GM23338 (cell line): Measurements from ENCODE around the gene GLI1. TPM values are rescaled to one million over a fixed set of nuclear protein-coding genes. Genes with fewer than 3 reads are reported as not detected.

ENCODE experiments used
- ATAC-seq: fragments of 200-7000 bp; cut with Tn5 transposase; 3 replicates; pipeline ENCODE4 v1.9.1; 2020
- DNase-seq: peaks from one replicate; pipeline ENCODE4 v3.0.0-alpha.2; 2015; ENCODE audit warnings: low spot score
- H2AFZ ChIP-seq: fragments of 200-600 bp; sonication (generic); 2 replicates; pipeline ENCODE4 v1.8.0; 2016; ENCODE audit warnings: antibody characterized with exemption, mild to moderate bottlenecking, moderate library complexity
- H3F3A ChIP-seq: fragments of 200-600 bp; sonication (generic); replicated peaks from 2 replicates; pipeline ENCODE4 v1.8.0; 2017; ENCODE audit warnings: antibody characterized with exemption, mixed run types, low read depth
- H3K27ac ChIP-seq: fragments of 200-600 bp; sonication (generic); 2 replicates; pipeline ENCODE4 v1.6.1; 2016; ENCODE audit warnings: low read depth
- H3K27me3 ChIP-seq: fragments of 200-600 bp; sonication (generic); 2 replicates; pipeline ENCODE4 v1.8.0; 2016; ENCODE audit warnings: mild to moderate bottlenecking, mixed run types, moderate library complexity; ENCODE audit not compliant: insufficient read depth
- H3K36me3 ChIP-seq: fragments of 200-600 bp; sonication (generic); 2 replicates; pipeline ENCODE4 v1.8.0; 2016; ENCODE audit warnings: mild to moderate bottlenecking; ENCODE audit not compliant: insufficient read depth
- H3K4me1 ChIP-seq: fragments of 200-600 bp; sonication (generic); 2 replicates; pipeline ENCODE4 v1.8.0; 2016; ENCODE audit warnings: mild to moderate bottlenecking, moderate library complexity; ENCODE audit not compliant: insufficient read depth
- H3K4me2 ChIP-seq: fragments of 200-600 bp; sonication (generic); 2 replicates; pipeline ENCODE4 v1.7.1; 2017; ENCODE audit warnings: mixed run types
- H3K4me3 ChIP-seq: fragments of 200-600 bp; sonication (generic); 2 replicates; pipeline ENCODE4 v1.6.1; 2016; ENCODE audit warnings: mixed run types
- H3K79me2 ChIP-seq: fragments of 200-600 bp; sonication (generic); replicated peaks from 2 replicates; pipeline ENCODE4 v1.8.0; 2017; ENCODE audit warnings: mild to moderate bottlenecking; ENCODE audit not compliant: insufficient read depth
- H3K9me2 ChIP-seq: fragments of 200-600 bp; sonication (generic); 2 replicates; pipeline ENCODE4 v1.8.0; 2017; ENCODE audit not compliant: insufficient read depth
- H4K20me1 ChIP-seq: fragments of 200-600 bp; sonication (generic); replicated peaks from 2 replicates; pipeline ENCODE4 v1.8.0; 2017; ENCODE audit warnings: mild to moderate bottlenecking; ENCODE audit not compliant: insufficient read depth
- H3K27ac Mint-ChIP-seq: 2 replicates; pipeline ENCODE4 v1.8.0; 2020; ENCODE audit warnings: inconsistent platforms, mild to moderate bottlenecking, moderate library complexity, mixed read lengths
- H3K27me3 Mint-ChIP-seq: 3 replicates; pipeline ENCODE4 v1.8.0; 2022; ENCODE audit warnings: low read depth, mild to moderate bottlenecking, moderate library complexity, mixed read lengths, inconsistent platforms; ENCODE audit not compliant: insufficient read depth, poor library complexity
- H3K36me3 Mint-ChIP-seq: 3 replicates; pipeline ENCODE4 v1.8.0; 2021; ENCODE audit warnings: low read depth, mild to moderate bottlenecking, inconsistent platforms, moderate library complexity, mixed read lengths
- H3K4me1 Mint-ChIP-seq: 3 replicates; pipeline ENCODE4 v1.8.0; 2020; ENCODE audit warnings: mild to moderate bottlenecking, inconsistent platforms, mixed read lengths
- H3K4me3 Mint-ChIP-seq: 3 replicates; pipeline ENCODE4 v1.8.0; 2021; ENCODE audit warnings: moderate library complexity, mild to moderate bottlenecking, inconsistent platforms, mixed read lengths
- H3K9me3 Mint-ChIP-seq: 3 replicates; pipeline ENCODE4 v1.8.0; 2020; ENCODE audit warnings: moderate library complexity, mild to moderate bottlenecking, inconsistent platforms, mixed read lengths
- CREB1 ChIP-seq: fragments of 250-450 bp; sonication (Bioruptor Pico); IDR thresholded peaks from 2 replicates; pipeline ENCODE4 v1.5.0; 2020; ENCODE audit warnings: low read depth, mild to moderate bottlenecking, moderate library complexity
- EZH2 ChIP-seq: fragments of 200-600 bp; sonication (generic); IDR thresholded peaks from one replicate; pipeline ENCODE4 v1.8.0; 2017; ENCODE audit warnings: antibody characterized with exemption, mild to moderate bottlenecking, low read depth; ENCODE audit not compliant: unreplicated experiment
- EZH2phosphoT487 ChIP-seq: fragments of 200-600 bp; sonication (generic); IDR thresholded peaks from one replicate; pipeline ENCODE4 v1.8.1; 2018; ENCODE audit warnings: antibody characterized with exemption; ENCODE audit not compliant: unreplicated experiment
- JUNB ChIP-seq: IDR thresholded peaks from one replicate; pipeline ENCODE4 v1.6.1; 2016; ENCODE audit warnings: antibody characterized with exemption; ENCODE audit not compliant: unreplicated experiment
- NANOG ChIP-seq: IDR thresholded peaks from 2 replicates; pipeline ENCODE4 v1.6.1; 2016; ENCODE audit warnings: antibody characterized with exemption, borderline replicate concordance
- POLR2AphosphoS5 ChIP-seq: IDR thresholded peaks from 2 replicates; pipeline ENCODE4 v1.6.1; 2016; ENCODE audit warnings: antibody characterized with exemption, low read depth
- STAT1 ChIP-seq: IDR thresholded peaks from one replicate; pipeline ENCODE4 v1.6.1; 2016; ENCODE audit warnings: antibody characterized with exemption; ENCODE audit not compliant: unreplicated experiment
- ZNF114 ChIP-seq: fragments of 250-450 bp; sonication (Bioruptor Pico); IDR thresholded peaks from 2 replicates; pipeline ENCODE4 v1.5.0; 2020; ENCODE audit warnings: mild to moderate bottlenecking, moderate library complexity
- ZNF331 ChIP-seq: fragments of 250-450 bp; sonication (Bioruptor Pico); IDR thresholded peaks from 2 replicates; pipeline ENCODE4 v1.5.0; 2020; ENCODE audit warnings: low read depth, mild to moderate bottlenecking, moderate library complexity
- polyA plus RNA-seq: library from polyadenylated mRNA; unstranded; fragments of >200 nt; fragmentation: Nextera tagmentation; extraction: Ambion mirVana; gene quantifications from 2 replicates; pipeline ENCODE4 v1.2.1, GENCODE V29; 2016
- total RNA-seq: library from RNA; depleted of rRNA; stranded (reverse); fragments of >200 nt; shearing (Covaris generic); gene quantifications from 2 replicates; pipeline ENCODE4 v1.2.3, GENCODE V29; 2014
- TF ChIP-seq, protein P1 (sequence below): fragments of 250-450 bp; sonication (Bioruptor Pico); IDR thresholded peaks from 2 replicates; pipeline ENCODE4 v1.5.0; 2020; ENCODE audit warnings: mild to moderate bottlenecking, moderate library complexity
- TF ChIP-seq, protein P2 (sequence below), 2 experiments: fragments of 200-600 bp in 1 of 2; sonication (generic) in 1 of 2; conservative IDR thresholded peaks; 2 replicates each; pipeline versions ENCODE4 v1.5.1 to v1.6.1; 2016 to 2017; ENCODE audit warnings: antibody characterized with exemption in 2 of 2, low read depth in 2 of 2, mild to moderate bottlenecking in 2 of 2, moderate library complexity in 1 of 2
- TF ChIP-seq, protein P3 (sequence below): IDR thresholded peaks from one replicate; pipeline ENCODE4 v1.6.1; 2018; ENCODE audit warnings: antibody characterized with exemption; ENCODE audit not compliant: unreplicated experiment
- TF ChIP-seq, protein P4 (sequence below): IDR thresholded peaks from 2 replicates; pipeline ENCODE4 v1.6.1; 2016; ENCODE audit warnings: antibody characterized with exemption

The GLI1 gene
- total and polyA plus RNA-seq, 2 experiments from 2014 or later, result 5.6 to 18.1 TPM

DNA sequence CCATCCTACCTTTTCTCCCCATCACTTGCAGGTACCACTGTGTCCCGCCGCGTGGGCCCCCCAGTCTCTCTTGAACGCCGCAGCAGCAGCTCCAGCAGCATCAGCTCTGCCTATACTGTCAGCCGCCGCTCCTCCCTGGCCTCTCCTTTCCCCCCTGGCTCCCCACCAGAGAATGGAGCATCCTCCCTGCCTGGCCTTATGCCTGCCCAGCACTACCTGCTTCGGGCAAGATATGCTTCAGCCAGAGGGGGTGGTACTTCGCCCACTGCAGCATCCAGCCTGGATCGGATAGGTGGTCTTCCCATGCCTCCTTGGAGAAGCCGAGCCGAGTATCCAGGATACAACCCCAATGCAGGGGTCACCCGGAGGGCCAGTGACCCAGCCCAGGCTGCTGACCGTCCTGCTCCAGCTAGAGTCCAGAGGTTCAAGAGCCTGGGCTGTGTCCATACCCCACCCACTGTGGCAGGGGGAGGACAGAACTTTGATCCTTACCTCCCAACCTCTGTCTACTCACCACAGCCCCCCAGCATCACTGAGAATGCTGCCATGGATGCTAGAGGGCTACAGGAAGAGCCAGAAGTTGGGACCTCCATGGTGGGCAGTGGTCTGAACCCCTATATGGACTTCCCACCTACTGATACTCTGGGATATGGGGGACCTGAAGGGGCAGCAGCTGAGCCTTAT, 10.8 kb downstream of the GLI1 start:
- peaks cover 15% of the 10 kb centered on the region; the same call in 2 of the 3 replicates for H3K36me3 Mint-ChIP-seq
- TF ChIP-seq JUNB (no peak), ZNF331 (no peak), EZH2phosphoT487 (no peak), POLR2AphosphoS5 (no peak), EZH2 (no peak), ZNF114 (CRISPR knock-in tag) (no peak), STAT1 (no peak), CREB1 (CRISPR knock-in tag) (no peak), NANOG (no peak)
- TF ChIP-seq, protein P1, sequence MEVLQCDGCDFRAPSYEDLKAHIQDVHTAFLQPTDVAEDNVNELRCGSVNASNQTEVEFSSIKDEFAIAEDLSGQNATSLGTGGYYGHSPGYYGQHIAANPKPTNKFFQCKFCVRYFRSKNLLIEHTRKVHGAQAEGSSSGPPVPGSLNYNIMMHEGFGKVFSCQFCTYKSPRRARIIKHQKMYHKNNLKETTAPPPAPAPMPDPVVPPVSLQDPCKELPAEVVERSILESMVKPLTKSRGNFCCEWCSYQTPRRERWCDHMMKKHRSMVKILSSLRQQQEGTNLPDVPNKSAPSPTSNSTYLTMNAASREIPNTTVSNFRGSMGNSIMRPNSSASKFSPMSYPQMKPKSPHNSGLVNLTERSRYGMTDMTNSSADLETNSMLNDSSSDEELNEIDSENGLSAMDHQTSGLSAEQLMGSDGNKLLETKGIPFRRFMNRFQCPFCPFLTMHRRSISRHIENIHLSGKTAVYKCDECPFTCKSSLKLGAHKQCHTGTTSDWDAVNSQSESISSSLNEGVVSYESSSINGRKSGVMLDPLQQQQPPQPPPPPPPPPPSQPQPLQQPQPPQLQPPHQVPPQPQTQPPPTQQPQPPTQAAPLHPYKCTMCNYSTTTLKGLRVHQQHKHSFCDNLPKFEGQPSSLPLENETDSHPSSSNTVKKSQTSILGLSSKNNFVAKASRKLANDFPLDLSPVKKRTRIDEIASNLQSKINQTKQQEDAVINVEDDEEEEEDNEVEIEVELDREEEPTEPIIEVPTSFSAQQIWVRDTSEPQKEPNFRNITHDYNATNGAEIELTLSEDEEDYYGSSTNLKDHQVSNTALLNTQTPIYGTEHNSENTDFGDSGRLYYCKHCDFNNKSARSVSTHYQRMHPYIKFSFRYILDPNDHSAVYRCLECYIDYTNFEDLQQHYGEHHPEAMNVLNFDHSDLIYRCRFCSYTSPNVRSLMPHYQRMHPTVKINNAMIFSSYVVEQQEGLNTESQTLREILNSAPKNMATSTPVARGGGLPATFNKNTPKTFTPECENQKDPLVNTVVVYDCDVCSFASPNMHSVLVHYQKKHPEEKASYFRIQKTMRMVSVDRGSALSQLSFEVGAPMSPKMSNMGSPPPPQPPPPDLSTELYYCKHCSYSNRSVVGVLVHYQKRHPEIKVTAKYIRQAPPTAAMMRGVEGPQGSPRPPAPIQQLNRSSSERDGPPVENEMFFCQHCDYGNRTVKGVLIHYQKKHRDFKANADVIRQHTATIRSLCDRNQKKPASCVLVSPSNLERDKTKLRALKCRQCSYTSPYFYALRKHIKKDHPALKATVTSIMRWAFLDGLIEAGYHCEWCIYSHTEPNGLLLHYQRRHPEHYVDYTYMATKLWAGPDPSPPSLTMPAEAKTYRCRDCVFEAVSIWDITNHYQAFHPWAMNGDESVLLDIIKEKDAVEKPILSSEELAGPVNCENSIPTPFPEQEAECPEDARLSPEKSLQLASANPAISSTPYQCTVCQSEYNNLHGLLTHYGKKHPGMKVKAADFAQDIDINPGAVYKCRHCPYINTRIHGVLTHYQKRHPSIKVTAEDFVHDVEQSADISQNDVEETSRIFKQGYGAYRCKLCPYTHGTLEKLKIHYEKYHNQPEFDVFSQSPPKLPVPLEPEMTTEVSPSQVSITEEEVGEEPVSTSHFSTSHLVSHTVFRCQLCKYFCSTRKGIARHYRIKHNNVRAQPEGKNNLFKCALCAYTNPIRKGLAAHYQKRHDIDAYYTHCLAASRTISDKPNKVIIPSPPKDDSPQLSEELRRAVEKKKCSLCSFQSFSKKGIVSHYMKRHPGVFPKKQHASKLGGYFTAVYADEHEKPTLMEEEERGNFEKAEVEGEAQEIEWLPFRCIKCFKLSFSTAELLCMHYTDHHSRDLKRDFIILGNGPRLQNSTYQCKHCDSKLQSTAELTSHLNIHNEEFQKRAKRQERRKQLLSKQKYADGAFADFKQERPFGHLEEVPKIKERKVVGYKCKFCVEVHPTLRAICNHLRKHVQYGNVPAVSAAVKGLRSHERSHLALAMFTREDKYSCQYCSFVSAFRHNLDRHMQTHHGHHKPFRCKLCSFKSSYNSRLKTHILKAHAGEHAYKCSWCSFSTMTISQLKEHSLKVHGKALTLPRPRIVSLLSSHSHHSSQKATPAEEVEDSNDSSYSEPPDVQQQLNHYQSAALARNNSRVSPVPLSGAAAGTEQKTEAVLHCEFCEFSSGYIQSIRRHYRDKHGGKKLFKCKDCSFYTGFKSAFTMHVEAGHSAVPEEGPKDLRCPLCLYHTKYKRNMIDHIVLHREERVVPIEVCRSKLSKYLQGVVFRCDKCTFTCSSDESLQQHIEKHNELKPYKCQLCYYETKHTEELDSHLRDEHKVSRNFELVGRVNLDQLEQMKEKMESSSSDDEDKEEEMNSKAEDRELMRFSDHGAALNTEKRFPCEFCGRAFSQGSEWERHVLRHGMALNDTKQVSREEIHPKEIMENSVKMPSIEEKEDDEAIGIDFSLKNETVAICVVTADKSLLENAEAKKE, result no peak
- TF ChIP-seq, protein P2, sequence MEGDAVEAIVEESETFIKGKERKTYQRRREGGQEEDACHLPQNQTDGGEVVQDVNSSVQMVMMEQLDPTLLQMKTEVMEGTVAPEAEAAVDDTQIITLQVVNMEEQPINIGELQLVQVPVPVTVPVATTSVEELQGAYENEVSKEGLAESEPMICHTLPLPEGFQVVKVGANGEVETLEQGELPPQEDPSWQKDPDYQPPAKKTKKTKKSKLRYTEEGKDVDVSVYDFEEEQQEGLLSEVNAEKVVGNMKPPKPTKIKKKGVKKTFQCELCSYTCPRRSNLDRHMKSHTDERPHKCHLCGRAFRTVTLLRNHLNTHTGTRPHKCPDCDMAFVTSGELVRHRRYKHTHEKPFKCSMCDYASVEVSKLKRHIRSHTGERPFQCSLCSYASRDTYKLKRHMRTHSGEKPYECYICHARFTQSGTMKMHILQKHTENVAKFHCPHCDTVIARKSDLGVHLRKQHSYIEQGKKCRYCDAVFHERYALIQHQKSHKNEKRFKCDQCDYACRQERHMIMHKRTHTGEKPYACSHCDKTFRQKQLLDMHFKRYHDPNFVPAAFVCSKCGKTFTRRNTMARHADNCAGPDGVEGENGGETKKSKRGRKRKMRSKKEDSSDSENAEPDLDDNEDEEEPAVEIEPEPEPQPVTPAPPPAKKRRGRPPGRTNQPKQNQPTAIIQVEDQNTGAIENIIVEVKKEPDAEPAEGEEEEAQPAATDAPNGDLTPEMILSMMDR (conservative IDR thresholded peaks at IDR 0.05; ENCODE audit: low read depth in 2 of 2), result no peak
- TF ChIP-seq, protein P3, sequence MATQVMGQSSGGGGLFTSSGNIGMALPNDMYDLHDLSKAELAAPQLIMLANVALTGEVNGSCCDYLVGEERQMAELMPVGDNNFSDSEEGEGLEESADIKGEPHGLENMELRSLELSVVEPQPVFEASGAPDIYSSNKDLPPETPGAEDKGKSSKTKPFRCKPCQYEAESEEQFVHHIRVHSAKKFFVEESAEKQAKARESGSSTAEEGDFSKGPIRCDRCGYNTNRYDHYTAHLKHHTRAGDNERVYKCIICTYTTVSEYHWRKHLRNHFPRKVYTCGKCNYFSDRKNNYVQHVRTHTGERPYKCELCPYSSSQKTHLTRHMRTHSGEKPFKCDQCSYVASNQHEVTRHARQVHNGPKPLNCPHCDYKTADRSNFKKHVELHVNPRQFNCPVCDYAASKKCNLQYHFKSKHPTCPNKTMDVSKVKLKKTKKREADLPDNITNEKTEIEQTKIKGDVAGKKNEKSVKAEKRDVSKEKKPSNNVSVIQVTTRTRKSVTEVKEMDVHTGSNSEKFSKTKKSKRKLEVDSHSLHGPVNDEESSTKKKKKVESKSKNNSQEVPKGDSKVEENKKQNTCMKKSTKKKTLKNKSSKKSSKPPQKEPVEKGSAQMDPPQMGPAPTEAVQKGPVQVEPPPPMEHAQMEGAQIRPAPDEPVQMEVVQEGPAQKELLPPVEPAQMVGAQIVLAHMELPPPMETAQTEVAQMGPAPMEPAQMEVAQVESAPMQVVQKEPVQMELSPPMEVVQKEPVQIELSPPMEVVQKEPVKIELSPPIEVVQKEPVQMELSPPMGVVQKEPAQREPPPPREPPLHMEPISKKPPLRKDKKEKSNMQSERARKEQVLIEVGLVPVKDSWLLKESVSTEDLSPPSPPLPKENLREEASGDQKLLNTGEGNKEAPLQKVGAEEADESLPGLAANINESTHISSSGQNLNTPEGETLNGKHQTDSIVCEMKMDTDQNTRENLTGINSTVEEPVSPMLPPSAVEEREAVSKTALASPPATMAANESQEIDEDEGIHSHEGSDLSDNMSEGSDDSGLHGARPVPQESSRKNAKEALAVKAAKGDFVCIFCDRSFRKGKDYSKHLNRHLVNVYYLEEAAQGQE, result no peak
- TF ChIP-seq, protein P4, sequence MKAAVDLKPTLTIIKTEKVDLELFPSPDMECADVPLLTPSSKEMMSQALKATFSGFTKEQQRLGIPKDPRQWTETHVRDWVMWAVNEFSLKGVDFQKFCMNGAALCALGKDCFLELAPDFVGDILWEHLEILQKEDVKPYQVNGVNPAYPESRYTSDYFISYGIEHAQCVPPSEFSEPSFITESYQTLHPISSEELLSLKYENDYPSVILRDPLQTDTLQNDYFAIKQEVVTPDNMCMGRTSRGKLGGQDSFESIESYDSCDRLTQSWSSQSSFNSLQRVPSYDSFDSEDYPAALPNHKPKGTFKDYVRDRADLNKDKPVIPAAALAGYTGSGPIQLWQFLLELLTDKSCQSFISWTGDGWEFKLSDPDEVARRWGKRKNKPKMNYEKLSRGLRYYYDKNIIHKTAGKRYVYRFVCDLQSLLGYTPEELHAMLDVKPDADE, result no peak
- H4K20me1 ChIP-seq, result no peaks in the 10 kb centered on the region
- no peak for ATAC-seq
- no peak overlapping the region for H3K27ac Mint-ChIP-seq
- H3K27ac ChIP-seq, result no peak overlapping the region
- no peak for DNase-seq
- no peaks in the 10 kb centered on the region for H3K36me3 ChIP-seq
- no peaks in the 10 kb centered on the region for H3K9me2 ChIP-seq
- peaks cover 36% of the 10 kb centered on the region for H3K27me3 ChIP-seq
- no peak overlapping the region for H3K4me2 ChIP-seq
- no peaks in the 10 kb centered on the region for H3K79me2 ChIP-seq
- H3K4me3 ChIP-seq, result no peak overlapping the region
- peaks cover 10% of the 10 kb centered on the region for H3K4me1 Mint-ChIP-seq
- H3K4me3 Mint-ChIP-seq, result no peak overlapping the region
- H3K9me3 Mint-ChIP-seq, result no peaks in the 10 kb centered on the region
- peaks cover 36% of the 10 kb centered on the region for H3K27me3 Mint-ChIP-seq
- H2AFZ ChIP-seq, result no peak overlapping the region
- H3F3A ChIP-seq, result peaks cover 5% of the 10 kb centered on the region
- H3K4me1 ChIP-seq, result peaks cover 10% of the 10 kb centered on the region; the same call in 1 of the 2 replicates
